GM18861 (cell line): ENCODE results near the gene CDH15.

ENCODE experiments used
- ATAC-seq: cut with Tn5 transposase; IDR thresholded peaks from one replicate; pipeline ENCODE4 v1.9.1; 2021; ENCODE audit not compliant: unreplicated experiment

CDH15 gene

DNA sequence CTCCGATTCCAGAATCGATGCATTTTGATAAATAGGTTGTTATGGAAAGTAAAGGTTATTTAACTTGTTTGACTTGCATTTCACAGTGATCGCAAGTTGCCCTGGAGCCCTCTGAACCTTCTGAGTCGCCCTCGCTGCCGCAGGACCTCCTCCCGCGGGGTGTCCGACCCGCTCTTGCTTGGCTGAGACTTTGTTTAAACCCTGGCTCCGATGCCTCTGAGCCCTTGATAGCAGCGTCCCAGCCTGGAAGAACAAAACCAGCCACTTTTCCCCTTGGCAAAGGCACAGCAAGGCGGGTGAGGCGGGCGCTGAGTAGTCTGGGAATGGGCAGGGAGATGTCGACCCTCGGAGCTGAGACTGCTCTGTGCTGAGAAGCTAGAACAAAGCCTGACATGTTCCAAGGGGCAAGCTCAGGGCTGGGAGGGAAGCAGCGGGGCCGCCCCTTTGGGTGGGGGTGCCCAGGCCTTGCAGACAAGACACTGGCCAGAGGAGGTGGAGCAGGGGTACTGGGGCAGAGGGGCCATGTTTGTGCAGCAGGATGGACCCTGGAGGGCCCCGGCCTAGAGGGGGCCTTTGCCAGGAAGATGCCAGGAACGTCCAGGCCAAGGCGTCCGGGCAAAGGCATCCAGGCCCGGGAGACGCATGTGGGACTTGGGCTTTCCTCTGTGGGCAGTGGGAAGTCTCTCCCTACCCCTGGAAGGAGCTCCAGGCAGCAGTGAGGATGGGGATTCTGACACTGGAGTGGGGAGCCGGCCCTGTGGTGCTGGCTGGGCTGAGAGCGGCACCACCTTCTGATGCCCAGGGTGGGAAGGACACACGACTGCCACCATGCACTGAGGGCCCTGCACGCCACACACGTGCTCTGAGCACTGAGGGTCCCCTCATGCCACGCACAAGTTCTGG, 30.3 kb upstream of the CDH15 start:
- ATAC-seq = no peak

DNA sequence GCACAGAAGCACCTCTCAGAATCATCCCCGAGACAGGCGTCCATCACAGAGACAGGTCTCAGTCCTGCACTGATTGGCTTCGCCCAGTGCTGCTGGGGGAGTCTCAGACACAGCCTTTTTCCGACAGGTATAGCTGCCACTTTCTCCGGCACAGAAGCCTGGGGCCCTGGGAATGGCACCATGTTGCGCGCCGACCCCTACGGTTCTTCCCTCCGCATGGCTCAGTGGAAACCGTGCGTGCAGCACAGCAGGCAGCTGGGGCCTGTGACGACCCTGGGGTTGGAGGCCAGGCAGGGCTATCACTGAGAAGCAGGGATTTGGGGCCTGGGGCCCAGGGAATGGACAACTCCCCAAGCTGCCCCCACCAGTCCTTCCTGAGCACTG, 29.7 kb upstream of the CDH15 start:
- no peak for ATAC-seq

DNA sequence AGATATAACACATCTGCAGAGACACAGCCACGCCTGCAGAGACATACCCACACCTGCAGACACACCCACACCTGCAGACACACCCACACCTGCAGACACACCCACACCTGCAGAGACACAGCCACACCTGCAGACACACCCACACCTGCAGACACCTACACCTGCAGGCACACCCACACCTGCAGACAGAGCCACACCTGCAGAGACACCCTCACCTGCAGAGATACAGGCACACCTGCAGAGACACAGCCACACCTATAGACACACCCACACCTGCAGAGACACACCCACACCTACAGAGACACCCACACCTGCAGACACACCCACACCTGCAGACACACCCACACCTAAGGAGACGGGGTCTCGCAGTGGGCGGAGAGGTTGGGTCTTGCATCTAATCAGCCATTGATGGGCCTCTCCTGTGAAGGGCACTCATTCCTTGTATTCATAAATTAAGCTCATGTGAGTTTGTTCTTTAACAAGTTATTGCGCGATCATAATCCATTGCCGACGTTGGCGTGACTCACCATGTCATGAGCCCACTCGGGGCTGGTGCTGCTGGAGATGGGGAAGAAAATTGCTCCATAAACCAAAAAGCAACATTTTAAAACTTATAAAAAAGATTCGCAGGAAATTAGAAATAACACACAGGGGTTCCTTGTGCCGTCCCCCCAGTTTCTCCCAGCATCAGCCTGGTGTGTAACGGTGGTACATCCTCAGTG, 28.9 kb upstream of the CDH15 start:
- no peak for ATAC-seq

DNA sequence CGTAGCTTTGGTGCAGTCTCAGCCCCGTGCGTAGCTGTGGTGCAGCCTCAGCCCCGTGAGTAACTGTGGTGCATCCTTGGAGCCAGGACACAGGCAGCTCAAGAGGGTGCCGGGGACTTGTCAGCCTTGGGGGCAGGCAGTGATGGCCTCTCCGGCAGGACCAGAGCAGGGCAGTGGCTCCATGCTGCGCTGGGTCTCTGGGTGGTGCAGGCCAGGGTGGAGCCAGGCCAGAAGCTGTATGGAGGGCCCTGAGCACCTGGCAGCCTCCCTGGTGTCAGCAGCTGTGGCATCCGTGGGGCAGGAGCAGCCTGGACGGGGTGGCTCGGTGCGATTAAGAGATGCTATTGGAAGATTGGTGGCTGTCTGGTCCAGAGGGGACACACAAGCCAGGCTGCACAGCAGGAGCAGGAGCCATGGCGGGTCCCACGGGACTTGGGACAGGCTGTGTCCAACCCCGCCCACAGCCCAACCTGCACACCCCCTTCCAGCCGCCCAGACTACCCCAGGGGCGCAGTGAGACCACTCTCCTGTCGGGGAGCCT, 28.3 kb upstream of the CDH15 start:
- ATAC-seq = no peak

DNA sequence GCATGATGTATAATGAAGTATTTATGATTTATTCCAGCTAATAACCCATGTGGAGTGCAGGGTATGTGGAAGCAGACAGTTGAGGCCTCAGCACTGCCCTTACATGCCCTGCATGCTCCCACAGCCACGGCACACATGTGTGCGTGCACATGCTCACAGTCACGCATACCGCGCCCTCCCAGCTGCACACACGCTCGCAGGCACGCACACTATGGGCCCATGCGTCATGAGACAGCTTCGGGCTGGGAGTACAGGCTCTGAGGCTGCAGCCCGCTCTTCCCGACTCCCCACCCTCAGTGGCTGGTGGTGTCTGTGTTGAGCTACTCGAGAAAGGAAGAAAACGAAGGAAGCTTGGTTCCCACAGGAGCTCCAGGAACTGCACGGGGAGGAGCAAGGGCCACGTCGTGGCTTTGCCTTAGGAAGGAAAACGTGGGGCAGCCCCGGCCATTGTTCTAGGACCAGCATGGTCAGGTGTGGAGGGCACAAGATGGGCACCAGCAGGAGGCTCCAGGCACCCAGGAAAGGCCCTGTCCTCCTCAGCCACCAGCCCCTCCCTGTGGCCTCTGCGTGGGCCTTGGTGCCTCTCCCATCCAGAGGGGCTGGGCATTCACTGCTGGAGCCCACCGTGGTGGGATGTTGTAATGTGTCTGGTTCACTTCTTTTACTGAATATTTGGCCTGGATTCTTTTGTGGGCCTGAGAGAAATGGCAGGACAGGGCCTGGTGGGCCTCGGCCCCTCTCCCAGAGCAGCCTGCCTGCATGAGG, 27.5 kb upstream of the CDH15 start:
- ATAC-seq = no peak

DNA sequence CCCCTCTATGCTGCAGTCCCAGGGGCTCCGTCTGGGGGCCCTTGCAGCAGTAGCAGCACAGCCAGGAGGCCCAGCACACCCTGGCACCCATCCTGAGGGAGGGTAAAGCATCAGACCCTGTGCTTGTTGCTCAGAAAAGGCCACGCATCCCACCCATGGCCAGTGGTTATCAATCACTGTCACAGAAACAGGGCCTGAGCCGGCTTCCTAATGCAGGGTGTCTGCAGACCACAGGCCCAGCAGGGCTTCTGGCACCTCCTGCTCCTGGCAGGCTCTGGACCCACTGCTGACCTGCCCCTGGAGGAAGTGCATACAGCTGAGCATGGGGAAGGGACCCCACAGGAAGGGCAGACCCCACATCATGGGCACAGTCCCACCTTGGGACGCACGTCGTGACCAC, 26.9 kb upstream of the CDH15 start:
- no peak for ATAC-seq

DNA sequence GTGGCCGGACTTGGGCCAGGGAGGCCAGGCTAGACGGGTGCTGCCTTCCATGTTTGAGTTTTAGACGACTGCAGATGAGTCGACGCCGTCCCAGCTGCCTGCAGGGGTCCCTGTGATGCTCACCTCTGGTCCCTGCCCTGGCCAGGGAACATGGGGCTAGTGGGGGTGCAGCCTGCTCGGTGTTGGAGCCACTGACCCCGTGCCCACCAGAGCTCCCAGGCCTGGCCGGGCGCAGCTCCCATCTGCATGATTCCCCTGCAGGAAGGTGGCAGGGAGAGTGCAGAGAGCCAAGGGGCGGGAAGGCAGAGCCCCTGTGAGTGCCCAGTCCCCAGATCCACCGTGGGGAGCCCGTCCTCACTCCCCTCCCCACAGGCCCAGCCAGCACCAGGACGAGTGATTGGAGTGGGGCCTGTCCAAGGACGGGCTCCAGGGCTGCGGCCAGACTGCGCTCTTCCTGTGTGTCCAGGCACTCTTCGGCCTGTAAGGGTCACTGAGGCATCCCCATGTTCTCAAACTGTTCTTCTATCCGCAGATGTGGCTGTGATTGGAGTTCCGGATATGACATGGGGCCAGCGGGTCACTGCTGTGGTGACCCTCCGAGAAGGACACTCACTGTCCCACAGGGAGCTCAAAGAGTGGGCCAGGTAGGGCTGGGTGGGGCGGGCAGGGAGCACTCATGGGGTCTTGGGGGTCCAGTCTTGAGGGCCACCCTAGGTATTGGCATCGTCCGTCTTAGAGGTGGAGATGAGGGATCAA, 26.0 kb upstream of the CDH15 start:
- no peak for ATAC-seq

DNA sequence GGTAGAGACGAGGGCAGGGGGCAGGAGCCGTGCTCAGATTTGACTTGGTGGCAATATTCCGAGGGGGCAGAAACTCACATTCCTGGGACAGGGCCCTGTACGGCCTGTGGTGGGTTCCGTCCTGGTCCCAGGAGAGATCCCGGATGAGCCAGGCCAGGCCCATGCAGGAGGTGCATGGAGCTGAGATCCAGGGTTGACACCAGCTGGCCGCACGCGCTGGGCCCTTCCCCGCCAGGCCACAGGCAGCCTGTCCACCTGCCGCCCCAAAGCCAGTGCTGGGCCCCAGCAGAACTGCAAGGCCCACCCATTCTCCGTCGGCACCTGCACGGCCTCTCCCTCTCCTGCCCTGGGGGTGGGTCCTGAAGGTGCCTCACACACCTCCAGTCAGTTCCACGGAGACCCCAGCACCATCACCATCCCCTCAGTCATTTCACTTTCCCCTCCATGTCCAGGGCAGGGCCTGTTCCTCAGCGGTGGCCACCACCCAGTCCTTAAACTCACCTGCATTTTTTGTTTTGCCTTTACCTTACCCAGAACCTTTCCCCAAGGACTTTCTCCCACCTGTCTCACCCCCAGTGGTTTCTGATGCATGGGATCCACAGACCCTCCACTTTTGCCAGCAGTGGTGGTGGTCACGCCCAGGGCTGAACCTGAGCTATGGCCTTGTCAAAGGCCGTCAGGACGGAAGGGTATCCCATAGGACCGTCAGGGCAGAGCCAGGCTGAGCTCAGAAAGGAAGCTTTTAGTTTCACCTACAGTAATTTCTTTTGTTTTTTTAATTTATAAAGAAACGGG, 25.1 kb upstream of the CDH15 start:
- no peak for ATAC-seq

DNA sequence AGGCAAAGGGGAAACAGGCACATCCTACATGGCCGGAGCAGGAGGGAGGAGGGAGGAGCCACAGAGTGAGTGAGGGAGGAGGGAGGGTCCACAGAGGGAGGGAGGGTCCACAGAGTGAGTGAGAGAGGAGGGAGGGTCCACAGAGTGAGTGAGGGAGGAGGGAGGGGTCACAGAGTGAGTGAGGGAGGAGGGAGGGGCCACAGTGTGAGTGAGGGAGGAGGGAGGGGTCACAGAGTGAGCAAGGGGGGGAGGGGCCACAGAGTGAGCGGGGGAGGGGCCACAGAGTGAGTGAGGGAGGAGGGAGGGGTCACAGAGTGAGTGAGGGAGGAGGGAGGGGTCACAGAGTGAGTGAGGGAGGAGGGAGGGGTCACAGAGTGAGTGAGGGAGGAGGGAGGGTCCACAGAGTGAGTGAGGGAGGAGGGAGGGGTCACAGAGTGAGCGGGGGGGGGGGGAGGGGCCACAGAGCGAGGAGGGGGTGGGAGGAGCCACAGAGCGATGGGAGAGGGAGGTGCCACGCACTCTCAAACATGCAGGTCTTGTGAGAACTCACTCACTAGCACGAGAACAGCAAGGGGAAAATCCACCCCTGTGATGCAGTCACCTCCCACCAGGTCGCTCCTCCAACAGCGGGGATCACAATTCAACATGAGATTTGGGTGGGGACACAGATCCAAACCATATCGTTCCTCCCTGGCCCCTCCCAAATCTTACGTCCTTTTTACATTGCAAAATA, 24.3 kb upstream of the CDH15 start:
- ATAC-seq = no peak

DNA sequence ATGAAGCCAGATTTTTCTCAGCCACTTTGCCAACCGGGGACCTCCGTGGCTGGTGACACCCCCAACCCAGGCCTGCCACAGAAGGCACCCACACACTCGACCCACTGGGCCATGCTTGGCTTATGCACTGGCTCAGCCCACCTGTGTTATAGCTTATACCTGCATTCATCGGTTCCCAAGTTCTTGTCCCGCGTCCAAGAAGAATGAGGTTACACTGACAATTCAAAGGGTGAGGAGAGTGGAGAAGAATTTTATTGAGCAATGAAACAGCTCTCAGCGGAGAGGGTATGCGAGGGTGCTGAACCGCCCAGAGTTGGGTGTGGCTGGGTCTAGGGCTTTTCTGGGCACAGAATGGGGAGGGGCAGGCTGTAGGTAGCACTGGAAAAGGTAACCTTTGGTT, 22.2 kb upstream of the CDH15 start:
- ATAC-seq = no peak

DNA sequence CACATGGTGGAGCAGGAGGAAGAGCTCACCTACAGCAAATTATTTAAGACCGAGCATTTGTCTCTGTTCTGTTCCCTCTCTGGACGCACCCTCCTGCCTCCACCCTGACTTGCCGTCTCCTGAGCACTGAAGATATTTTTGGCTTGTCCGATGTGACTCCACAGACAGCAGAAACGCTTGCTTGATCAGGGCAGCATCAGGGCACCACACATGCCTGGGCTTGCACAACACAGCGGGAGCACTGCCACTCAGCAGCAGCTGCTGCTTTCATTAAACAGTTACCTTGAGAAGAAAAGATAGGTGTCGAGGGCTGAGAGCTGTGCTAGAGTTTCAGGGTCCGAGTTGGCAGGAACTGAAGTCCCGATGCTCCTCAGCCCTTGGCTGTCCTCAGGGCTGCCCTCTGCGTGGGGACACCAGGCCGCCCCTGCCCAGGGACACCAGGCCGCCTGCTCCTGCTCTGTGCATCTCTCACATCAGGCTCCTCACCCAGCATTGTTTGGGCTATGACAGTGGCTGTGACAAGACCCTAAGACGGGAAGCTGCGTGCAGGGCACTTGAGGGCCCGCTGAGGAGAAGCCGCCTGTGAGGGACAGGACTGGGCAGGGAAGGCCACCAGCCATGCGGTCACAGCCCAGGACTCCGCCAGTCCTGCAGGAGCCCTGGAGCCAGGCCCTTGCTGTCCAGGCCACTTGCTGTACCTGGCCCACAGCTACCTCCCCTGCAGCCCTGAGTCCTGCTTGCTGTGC, 21.3 kb upstream of the CDH15 start:
- ATAC-seq = no peak

DNA sequence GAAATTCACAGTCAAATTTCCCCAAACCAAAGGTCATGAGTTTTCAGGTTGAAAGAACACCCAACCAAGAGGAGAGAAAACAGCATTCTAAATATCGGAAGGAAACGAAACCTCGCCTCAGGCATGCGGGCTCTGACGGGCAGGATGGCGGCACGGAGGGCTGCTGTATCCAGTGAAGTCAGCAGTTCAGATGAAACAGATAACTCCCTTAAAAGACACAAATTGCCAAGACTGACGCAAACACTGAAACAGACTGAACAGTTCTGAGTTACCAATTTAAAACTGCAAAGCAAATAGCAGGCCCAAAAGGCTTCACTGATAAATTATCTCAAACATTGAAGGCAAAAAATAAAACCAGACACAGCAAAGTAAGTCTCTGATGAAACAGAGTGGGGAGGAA, 20.6 kb upstream of the CDH15 start:
- no peak for ATAC-seq

DNA sequence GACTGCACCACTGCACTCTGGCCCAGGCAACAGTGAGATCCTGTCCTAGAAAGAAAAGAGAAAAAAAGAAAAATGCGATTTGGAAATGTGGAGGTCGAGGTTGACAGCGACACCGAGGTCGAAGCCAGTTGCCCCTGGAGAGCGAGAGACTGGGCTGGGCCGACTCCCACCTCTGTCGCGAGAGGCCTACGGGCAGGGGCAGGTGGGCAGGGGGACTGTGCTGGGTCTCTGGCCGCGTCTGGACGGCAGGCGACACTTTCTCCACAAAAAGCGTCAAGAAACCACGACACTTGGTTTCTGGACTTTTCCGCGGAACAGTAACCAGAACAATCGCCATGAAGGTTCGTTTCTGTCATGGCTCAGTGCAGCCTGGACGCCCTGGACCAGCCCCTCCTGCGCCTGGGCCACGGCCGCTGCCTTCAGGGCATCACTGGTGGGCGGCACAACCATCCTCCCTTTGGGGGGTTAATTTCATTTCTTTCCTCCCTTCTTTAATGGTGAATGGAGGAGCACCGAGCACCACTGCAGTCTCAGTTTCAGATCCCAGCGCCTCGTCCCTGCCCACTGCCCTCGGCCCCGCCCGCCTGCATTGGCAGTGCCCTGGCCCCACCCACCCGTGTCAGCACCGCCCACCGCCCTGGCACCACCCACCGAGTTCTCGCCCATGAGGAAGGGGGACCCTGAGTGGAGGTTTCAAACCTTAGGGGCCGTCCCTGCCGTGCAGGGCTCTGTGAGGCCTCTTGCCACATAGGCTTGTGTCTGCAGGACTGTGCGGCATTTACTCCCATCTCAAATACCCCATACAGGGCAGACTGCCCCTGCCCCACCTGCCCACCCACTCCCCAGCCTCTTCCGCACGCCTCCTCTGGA, 18.5 kb upstream of the CDH15 start:
- no peak for ATAC-seq

DNA sequence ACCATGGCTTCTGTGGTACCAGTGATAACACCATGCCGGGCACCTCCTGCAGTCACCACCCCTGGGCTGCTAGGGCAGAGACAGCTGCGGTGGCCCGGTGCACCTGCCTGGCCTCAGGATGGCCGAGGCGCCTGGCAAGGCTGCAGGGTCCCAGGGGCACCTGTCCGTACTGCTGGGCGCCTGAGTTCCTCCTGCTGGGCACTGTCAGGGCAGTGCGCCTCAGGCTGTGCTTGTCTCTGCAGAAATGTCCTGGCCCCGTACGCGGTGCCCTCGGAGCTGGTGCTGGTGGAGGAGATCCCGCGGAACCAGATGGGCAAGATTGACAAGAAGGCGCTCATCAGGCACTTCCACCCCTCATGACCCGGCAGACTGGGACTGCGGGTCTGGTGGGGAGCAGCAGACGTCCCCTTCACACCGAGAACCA, 17.7 kb upstream of the CDH15 start:
- no peak for ATAC-seq

DNA sequence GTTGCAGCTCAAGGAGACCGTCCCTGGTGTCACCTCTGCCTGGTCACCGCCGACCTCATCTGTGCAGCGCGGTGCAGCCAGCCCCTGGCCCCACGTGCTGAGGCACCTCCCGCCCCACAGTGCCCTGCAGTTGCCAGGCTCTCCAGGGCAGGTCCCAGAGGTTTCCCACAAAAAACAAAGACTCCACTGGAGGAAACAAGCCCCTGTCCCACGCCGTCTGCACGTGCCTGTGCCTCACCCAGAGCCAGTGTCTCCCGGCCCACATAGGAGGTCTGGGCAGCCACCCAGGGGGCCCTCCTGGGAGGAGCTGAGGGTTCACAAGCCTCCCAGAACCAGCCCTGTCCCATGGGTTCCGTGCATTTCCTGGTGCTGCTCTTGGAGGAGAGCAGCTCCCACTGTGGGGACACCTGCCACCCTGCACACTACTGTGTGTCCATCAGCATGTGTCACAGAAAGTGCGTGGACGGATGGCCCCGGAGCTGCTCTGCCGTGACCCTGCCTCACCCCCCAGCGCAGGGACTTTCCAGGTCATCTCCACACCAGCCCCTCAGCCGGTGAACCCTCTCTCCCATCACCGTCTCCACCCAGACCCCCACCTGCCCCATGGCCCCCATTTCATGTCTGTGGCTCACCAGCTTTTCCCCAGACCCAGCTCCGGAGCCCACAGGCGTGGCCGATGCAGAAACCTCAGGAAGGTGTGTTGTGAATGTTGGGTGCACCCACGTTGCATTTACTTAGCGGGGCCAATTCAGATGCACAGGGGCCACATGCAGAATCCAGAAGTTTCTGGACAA, 17.0 kb upstream of the CDH15 start:
- ATAC-seq = no peak

DNA sequence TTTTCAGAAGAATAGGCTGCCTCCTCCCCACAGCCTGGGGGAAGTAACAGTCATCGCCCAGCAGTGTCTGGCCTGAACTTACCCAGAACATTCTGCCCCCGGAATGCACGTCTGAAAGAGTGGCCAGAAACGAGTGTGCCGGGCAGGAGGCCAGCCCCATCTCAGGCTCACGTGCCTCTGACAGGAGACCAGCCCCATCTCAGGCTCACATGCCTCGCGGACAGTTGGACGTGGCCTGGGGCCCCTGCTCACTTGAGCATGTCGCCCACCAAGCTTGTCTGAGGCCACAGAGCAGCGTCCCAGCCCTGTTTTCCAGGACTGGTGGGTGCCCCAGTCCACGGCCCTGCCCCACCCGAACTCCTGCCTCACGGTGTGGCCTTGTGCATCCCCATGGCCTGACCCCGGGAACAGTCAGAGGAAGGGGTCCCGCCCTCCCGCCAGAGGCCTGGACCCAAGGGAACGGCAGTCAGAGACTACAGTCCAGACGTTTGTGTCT, 16.3 kb upstream of the CDH15 start:
- ATAC-seq = no peak
